Left ventricle myocardium inferior (tissue), 1 donor: Measurements from ENCODE around the gene PSMD3. TPM values are rescaled to one million over a fixed set of nuclear protein-coding genes. Genes with fewer than 3 reads are reported as not detected.

Experiments used
- DNase-seq: peaks from one replicate; pipeline ENCODE4 v3.0.0-alpha.2; 2020
- H3K27ac ChIP-seq: fragments of 200-600 bp; replicated peaks from 2 replicates; pipeline ENCODE4 v1.8.0; 2021
- H3K27me3 ChIP-seq: fragments of 200-600 bp; 2 replicates; pipeline ENCODE4 v1.8.0; 2021; ENCODE audit warnings: low read depth
- H3K36me3 ChIP-seq: fragments of 200-600 bp; 2 replicates; pipeline ENCODE4 v1.8.0; 2021
- H3K4me1 ChIP-seq: fragments of 200-600 bp; 2 replicates; pipeline ENCODE4 v1.8.0; 2021
- H3K4me3 ChIP-seq: fragments of 200-600 bp; 2 replicates; pipeline ENCODE4 v1.8.0; 2021; ENCODE audit warnings: mild to moderate bottlenecking, moderate library complexity
- H3K9me3 ChIP-seq: fragments of 200-600 bp; replicated peaks from 2 replicates; pipeline ENCODE4 v1.8.0; 2021
- intact Hi-C: fragments of 100-400 bp; cut with micrococcal nuclease; formaldehyde crosslinking; loops from one replicate; pipeline ENCODE4 v1.11.0; 2022
- total RNA-seq: library from RNA; stranded (reverse); fragmentation: NEBNext Ultra II Directional; extraction: Animal tissue kit (Norgen Biotek cat#: 25700); gene quantifications from one replicate; pipeline ENCODE4 v1.2.1, GENCODE V29; 2021
- TF ChIP-seq, protein P1 (sequence below): fragments of 200-600 bp; IDR thresholded peaks from 2 replicates; pipeline ENCODE4 v1.8.0; 2021; ENCODE audit warnings: antibody characterized with exemption, mild to moderate bottlenecking, borderline replicate concordance
- donor health status: DM: no; HTN: yes; CAD: no; lungs with severe emphysema.

The PSMD3 gene
- total RNA-seq, 1 donor from 2014 or later: 86.7 TPM

DNA sequence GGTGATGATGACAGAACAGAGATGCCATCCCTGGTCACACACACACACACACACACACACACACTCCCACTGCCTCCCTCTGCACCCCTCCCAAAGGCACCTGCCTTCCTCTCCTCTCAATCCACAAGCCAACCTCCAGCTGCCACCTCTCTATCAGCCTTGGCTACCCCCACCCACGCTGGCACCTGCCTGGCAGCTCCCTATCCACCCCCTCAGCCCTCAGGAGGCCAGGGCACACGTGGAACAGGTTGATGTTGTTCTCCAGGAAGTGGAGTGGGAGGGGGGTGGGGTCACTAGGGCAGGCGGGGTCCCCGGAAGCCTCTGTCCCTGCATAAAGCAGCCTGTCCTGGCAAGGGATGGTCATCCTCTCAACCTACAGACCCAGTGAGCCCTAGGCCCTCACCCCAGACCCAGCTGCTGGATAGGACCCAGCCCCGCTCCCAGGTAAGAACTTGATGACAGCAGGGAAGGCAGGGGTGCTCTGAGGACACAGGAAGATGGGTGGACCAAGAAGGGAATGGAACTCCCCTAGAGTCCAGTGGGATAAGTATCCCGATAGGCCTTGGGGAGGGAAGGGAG lies 17.9 kb upstream of the PSMD3 start, which contains the start of gene GSDMA:
Gene GSDMA (plus strand): TSS at position 363 of the 579 bp plus-strand sequence. CDS start 2,684 bp downstream, outside the sequence.
- peaks cover 40% of the 10 kb centered on the region for H3K27me3 ChIP-seq
- no peak within 1 kb of the TSS for H3K27ac ChIP-seq
- no peak within 1 kb of the TSS for H3K4me3 ChIP-seq
- intact Hi-C loops: no loop called here
- H3K4me1 ChIP-seq: peaks cover 3% of the 10 kb centered on the region
- no peak for DNase-seq
- TF ChIP-seq, protein P1, sequence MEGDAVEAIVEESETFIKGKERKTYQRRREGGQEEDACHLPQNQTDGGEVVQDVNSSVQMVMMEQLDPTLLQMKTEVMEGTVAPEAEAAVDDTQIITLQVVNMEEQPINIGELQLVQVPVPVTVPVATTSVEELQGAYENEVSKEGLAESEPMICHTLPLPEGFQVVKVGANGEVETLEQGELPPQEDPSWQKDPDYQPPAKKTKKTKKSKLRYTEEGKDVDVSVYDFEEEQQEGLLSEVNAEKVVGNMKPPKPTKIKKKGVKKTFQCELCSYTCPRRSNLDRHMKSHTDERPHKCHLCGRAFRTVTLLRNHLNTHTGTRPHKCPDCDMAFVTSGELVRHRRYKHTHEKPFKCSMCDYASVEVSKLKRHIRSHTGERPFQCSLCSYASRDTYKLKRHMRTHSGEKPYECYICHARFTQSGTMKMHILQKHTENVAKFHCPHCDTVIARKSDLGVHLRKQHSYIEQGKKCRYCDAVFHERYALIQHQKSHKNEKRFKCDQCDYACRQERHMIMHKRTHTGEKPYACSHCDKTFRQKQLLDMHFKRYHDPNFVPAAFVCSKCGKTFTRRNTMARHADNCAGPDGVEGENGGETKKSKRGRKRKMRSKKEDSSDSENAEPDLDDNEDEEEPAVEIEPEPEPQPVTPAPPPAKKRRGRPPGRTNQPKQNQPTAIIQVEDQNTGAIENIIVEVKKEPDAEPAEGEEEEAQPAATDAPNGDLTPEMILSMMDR: no peak
- no peaks in the 10 kb centered on the region for H3K36me3 ChIP-seq
- H3K9me3 ChIP-seq: no peaks in the 10 kb centered on the region

DNA sequence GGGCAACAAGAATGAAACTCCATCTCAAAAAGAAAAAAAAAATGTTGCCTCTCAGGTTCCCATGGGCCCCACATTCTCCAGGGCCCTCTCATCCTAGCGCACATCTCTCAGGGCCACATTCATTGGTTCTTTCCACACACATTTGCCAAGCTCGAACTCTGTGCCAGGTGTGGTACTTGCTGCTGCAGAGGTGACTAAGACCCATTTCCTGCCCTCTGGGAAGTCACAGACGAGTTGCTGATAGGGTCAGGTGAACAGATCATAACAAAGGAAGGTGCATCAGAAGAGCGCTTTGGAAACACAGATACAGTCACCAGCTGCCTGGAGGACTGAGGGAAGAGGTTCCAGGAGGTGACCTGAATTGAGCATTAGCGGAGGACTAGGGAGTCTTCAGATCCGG lies 16.8 kb upstream of the PSMD3 start:
- H3K27me3 ChIP-seq: peaks cover 46% of the 10 kb centered on the region
- no peak overlapping the region for H3K27ac ChIP-seq
- DNase-seq: no peak
- no peaks in the 10 kb centered on the region for H3K36me3 ChIP-seq
- TF ChIP-seq, protein P1: no peak
- no peak overlapping the region for H3K4me3 ChIP-seq
- intact Hi-C loops: no loop called here
- H3K4me1 ChIP-seq: peaks cover 3% of the 10 kb centered on the region
- no peaks in the 10 kb centered on the region for H3K9me3 ChIP-seq

DNA sequence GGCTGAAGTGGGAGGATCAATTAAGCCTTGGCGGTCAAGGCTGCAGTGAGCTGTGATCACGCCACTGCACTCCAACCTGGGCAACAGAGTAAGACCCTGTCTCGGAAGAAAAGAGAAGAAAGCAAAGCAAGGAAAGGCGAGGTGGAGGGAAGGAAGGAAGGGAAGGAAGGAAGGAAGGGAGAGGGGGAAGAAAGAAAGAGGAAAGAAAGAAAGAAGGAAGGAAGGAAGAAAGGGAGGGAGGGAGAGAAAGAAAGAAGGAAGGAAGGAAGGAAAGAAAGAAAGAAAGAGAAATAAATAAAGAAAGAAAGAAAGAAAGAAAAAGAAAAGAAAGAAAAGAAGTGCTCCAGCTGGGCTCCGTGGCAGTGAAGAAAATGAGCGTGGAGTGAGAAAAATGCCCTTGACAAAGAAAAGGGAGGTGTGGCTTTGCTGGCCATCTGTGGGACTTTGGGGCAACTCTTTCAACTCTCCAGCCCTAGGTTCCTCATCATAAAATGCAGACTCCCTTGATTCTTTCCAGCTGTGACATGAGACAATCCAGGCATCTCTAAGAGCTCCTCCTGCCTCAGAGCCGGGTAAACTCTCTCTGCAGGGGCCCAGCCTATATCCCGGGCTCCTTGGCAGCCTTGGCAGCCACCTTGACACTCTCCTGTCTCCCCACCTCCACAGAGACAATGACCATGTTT lies 15.4 kb upstream of the PSMD3 start:
- H3K4me3 ChIP-seq: no peak overlapping the region
- H3K27me3 ChIP-seq: peaks cover 57% of the 10 kb centered on the region
- TF ChIP-seq, protein P1: no peak
- H3K27ac ChIP-seq: no peak overlapping the region
- H3K9me3 ChIP-seq: no peaks in the 10 kb centered on the region
- no peak for DNase-seq
- H3K36me3 ChIP-seq: no peaks in the 10 kb centered on the region
- intact Hi-C loops: no loop called here
- no peaks in the 10 kb centered on the region for H3K4me1 ChIP-seq

DNA sequence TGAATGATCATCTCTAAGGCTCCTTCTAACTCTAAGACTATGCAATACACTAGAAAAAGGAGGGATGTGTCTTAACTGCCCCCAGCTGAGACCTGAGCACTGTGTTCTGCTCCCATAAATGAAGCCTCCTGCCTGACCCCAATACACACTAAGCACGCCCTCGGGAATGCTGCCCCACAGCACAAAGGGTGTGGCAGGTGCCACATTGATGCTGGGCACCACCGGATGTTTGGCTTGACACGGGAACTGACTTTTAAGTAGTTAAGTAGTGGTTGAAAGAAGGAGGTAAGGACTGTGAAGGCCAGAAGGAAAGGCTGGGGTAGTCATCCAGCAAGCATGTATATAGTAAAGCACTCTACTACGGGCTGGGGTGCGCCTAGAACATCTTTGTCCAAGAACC lies 13.8 kb upstream of the PSMD3 start:
- Histone ChIP-seq H3K9me3 (no peaks in the 10 kb centered on the region), H3K4me1 (no peaks in the 10 kb centered on the region), H3K4me3 (no peak overlapping the region), H3K27ac (peak overlapping the region; percentile 23), H3K27me3 (peaks cover 66% of the 10 kb centered on the region), H3K36me3 (no peaks in the 10 kb centered on the region)
- intact Hi-C loops: no loop called here
- TF ChIP-seq, protein P1: no peak
- DNase-seq: no peak

DNA sequence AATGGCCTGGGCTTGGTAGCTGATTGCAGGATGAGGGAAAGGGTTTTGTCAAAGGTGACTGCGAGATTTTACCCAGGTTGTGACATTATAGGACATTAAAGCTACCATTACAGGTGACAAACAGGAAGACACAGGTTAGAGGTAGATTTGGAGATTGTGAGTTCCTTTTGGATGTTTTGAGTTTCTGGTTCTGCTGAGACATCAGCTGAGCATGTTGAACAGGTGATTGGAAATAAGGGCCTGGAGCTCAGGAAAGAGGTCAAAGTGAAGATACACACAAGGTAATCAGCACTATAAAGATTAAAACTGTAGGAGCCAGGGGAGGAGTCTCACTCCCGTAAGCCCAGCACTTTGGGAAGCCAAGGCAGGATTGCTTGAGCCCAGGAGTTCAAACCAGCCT lies 11.8 kb upstream of the PSMD3 start:
- no peaks in the 10 kb centered on the region for H3K4me1 ChIP-seq
- no peak for DNase-seq
- no peaks in the 10 kb centered on the region for H3K36me3 ChIP-seq
- TF ChIP-seq, protein P1: no peak
- intact Hi-C loops: no loop called here
- H3K27ac ChIP-seq: no peak overlapping the region
- H3K9me3 ChIP-seq: no peaks in the 10 kb centered on the region
- no peak overlapping the region for H3K4me3 ChIP-seq
- H3K27me3 ChIP-seq: peaks cover 65% of the 10 kb centered on the region
